SK-N-MC (cell line): ENCODE data around the gene P4HA3.

Experiments used
- EZH2 ChIP-seq: fragments of 200-600 bp; sonication (generic); IDR thresholded peaks from one replicate; pipeline ENCODE4 v1.6.1; 2017; ENCODE audit warnings: antibody characterized with exemption
- FOXP2 ChIP-seq: optimal IDR thresholded peaks from 2 replicates; pipeline ENCODE3; 2011; ENCODE audit warnings: mild to moderate bottlenecking, moderate library complexity; ENCODE audit not compliant: insufficient read depth; ENCODE audit errors: extremely low read length, control extremely low read depth
- POLR2AphosphoS5 ChIP-seq: IDR thresholded peaks from 2 replicates; pipeline ENCODE4 v1.6.1; 2012; ENCODE audit warnings: mild to moderate bottlenecking, low read depth, low read length, borderline replicate concordance

DNA sequence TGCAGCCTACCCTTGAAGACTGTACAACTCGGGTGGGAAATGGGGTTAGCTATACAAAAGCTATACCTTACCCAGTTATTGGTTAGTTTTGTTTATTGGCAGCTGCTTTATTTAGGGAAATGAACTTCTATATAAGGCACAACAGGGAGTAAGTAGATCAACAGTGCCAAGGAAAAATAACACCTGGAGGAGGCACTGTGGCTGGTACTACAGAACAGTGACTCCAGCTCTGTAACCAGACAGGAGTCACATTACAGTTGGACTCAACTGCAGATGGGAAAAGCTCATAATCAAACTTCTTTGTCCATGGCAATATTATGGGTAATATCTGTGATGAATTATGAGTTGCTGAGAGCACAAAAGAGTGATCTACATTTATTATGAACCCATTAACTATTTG lies 14.0 kb downstream of the P4HA3 start:
- TF ChIP-seq EZH2 (no peak), POLR2AphosphoS5 (no peak), FOXP2 (no peak)
